A673 (cell line): ENCODE results near the gene ARL5C. TPM values are rescaled to one million over a fixed set of nuclear protein-coding genes. Genes with fewer than 3 reads are reported as not detected.

Source experiments
- BruUV-seq: library from RNA; stranded (reverse); fragments of 400-500 nt; replicated peaks from 2 replicates; lab custom pipeline; 2021; lab: Mats Ljungman, UMichigan
- CTCF ChIA-PET: fragments of 300-600 bp; sonication (Branson Sonifier 250); formaldehyde crosslinking; loops from one replicate; lab custom pipeline; 2022; ENCODE audit warnings: antibody characterized with exemption; lab: Charles Lee
- POLR2A ChIA-PET: fragments of 300-600 bp; sonication (Branson Sonifier 250); formaldehyde crosslinking; loops from one replicate; lab custom pipeline; 2022; ENCODE audit warnings: antibody characterized with exemption; ENCODE audit not compliant: low non-redundant PET; lab: Charles Lee
- DNase-seq: peaks from one replicate; pipeline ENCODE4 v3.0.0-alpha.2; 2015; ENCODE audit warnings: low spot score
- H3K27ac ChIP-seq: fragments of 200-600 bp; sonication (generic); 2 replicates; pipeline ENCODE4 v1.5.1; 2016; ENCODE audit warnings: mixed run types, low read depth, mild to moderate bottlenecking, mixed read lengths, antibody characterized with exemption, low read length; ENCODE audit not compliant: poor library complexity, severe bottlenecking
- H3K27me3 ChIP-seq: fragments of 200-600 bp; sonication (generic); replicated peaks from 2 replicates; pipeline ENCODE4 v1.6.1; 2017; ENCODE audit warnings: mixed run types, low read depth, mild to moderate bottlenecking, mixed read lengths, antibody characterized with exemption, low read length; ENCODE audit not compliant: insufficient read depth, poor library complexity
- H3K36me3 ChIP-seq: fragments of 200-600 bp; sonication (generic); 2 replicates; pipeline ENCODE4 v1.6.1; 2016; ENCODE audit warnings: mixed run types, mild to moderate bottlenecking, mixed read lengths, antibody characterized with exemption, low read length; ENCODE audit not compliant: insufficient read depth, poor library complexity, severe bottlenecking
- H3K4me1 ChIP-seq: fragments of 200-600 bp; sonication (generic); 2 replicates; pipeline ENCODE4 v1.6.1; 2017; ENCODE audit warnings: mixed run types, mild to moderate bottlenecking, mixed read lengths, antibody characterized with exemption, low read length; ENCODE audit not compliant: insufficient read depth, poor library complexity, severe bottlenecking
- H3K4me3 ChIP-seq: fragments of 200-600 bp; sonication (generic); 2 replicates; pipeline ENCODE4 v1.5.1; 2016; ENCODE audit warnings: low read depth, mixed run types, mild to moderate bottlenecking, mixed read lengths, low read length; ENCODE audit not compliant: poor library complexity, severe bottlenecking
- H3K9me3 ChIP-seq: fragments of 200-600 bp; sonication (generic); 2 replicates; pipeline ENCODE4 v1.6.1; 2016; ENCODE audit warnings: mixed run types, low read depth, mild to moderate bottlenecking, mixed read lengths, antibody characterized with exemption, low read length; ENCODE audit not compliant: poor library complexity, severe bottlenecking
- CTCF ChIP-seq: fragments of 300-800, 200-600 bp; sonication (generic); conservative IDR thresholded peaks from 2 replicates; pipeline ENCODE4 v1.5.1; 2017; ENCODE audit warnings: low read depth, mild to moderate bottlenecking, antibody characterized with exemption, low read length, moderate library complexity, mixed read lengths
- EZH2 ChIP-seq: fragments of 200-600 bp; sonication (generic); IDR thresholded peaks from 2 replicates; pipeline ENCODE4 v1.6.1; 2017; ENCODE audit warnings: borderline replicate concordance, low read depth, mild to moderate bottlenecking, mixed read lengths, antibody characterized with exemption, low read length; ENCODE audit not compliant: poor library complexity, severe bottlenecking
- intact Hi-C: fragments of 100-400 bp; cut with micrococcal nuclease; formaldehyde crosslinking; loops from one replicate; pipeline ENCODE4 v1.10.0; 2022; ENCODE audit not compliant: unreplicated experiment
- total RNA-seq: library from RNA; stranded (reverse); gene quantifications from 2 replicates; pipeline ENCODE4 v1.2.3, GENCODE V29; 2021

ARL5C gene
- total RNA-seq, 1 experiment from 2014 or later, result not detected

GRCh38 chr17:39199820-39200069 lies 33.8 kb upstream of the ARL5C start:
- DNase-seq, result peak; percentile 89
- BruUV-seq, result no TSS peak
- peaks cover 33% of the 10 kb centered on the region for H3K36me3 ChIP-seq
- ChIA-PET CTCF (interaction anchor here (0.9 to 1.2 kb wide), 4 partner anchors 35 to 47 kb away, joined by 3 to 5 read pairs (median 3); no protein-coding TSS in a partner anchor), POLR2A (interaction anchor here (0.5 to 0.9 kb wide), 8 partner anchors 10 to 400 kb away, joined by 3 to 20 read pairs (median 6); partner anchors contain the start of gene PIP4K2B)
- peak overlapping the region; percentile 99 for H3K27ac ChIP-seq
- no peaks in the 10 kb centered on the region for H3K9me3 ChIP-seq
- intact Hi-C loops, result loop anchor here (5.0 kb wide), 1 partner anchor 38 kb away; no protein-coding TSS in a partner anchor
- peak overlapping the region; percentile 88 for H3K4me3 ChIP-seq
- no peak for TF ChIP-seq CTCF
- no peak for TF ChIP-seq EZH2
- H3K4me1 ChIP-seq, result peaks cover 35% of the 10 kb centered on the region
- no peaks in the 10 kb centered on the region for H3K27me3 ChIP-seq

DNA sequence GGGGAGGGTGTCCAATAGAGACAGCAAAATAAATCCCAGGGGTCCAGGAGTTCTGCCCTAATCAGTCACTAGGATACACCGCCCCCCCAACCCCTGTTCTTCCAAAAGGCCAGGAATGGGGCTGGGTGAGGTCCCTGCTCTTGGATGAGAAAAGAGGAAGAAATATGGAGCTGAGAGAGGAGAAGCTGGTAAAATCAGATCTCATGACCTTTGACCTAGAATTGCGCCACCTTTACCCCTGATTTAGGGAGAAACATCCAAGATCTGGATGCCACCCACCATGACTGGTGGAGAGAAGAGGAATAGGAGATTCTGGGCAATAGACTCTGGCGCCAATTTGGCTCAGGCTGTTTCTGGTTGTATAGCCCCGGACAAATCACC lies 32.2 kb upstream of the ARL5C start:
- no peak for DNase-seq
- Histone ChIP-seq H3K27me3 (no peaks in the 10 kb centered on the region), H3K27ac (no peak overlapping the region), H3K36me3 (peaks cover 21% of the 10 kb centered on the region), H3K4me1 (peaks cover 36% of the 10 kb centered on the region), H3K9me3 (no peaks in the 10 kb centered on the region), H3K4me3 (peak overlapping the region; percentile 70)
- no peak for TF ChIP-seq EZH2
- no peak for TF ChIP-seq CTCF
- intact Hi-C loops, result loop anchor here (5.0 kb wide), 1 partner anchor 39 kb away; no protein-coding TSS in a partner anchor
- CTCF ChIA-PET, result no interaction called here
- no TSS peak for BruUV-seq
- POLR2A ChIA-PET, result no interaction called here

GRCh38 chr17:39197380-39198185 lies 31.6 kb upstream of the ARL5C start, which contains the start of gene CACNB1:
CACNB1 (minus strand) TSS chr17:39197669; CDS start chr17:39197495, 174 bp downstream.
- intact Hi-C loops, result loop anchor here (5.0 kb wide), 1 partner anchor 40 kb away; no protein-coding TSS in a partner anchor
- TF ChIP-seq EZH2, result no peak
- TF ChIP-seq CTCF, result no peak
- ChIA-PET POLR2A (interaction anchor here (0.6 kb wide), 1 partner anchor 115 kb away, joined by 5 read pairs; no protein-coding TSS in a partner anchor), CTCF (no interaction called here)
- H3K27ac ChIP-seq, result no peak within 1 kb of the TSS
- no TSS peak for BruUV-seq
- H3K4me3 ChIP-seq, result peak within 1 kb of the TSS; percentile 70
- H3K9me3 ChIP-seq, result no peaks in the 10 kb centered on the region
- peak; percentile 77 for DNase-seq
- peaks cover 36% of the 10 kb centered on the region for H3K4me1 ChIP-seq
- peaks cover 15% of the 10 kb centered on the region for H3K36me3 ChIP-seq
- H3K27me3 ChIP-seq, result no peaks in the 10 kb centered on the region
